Inflammatory macrophage treated with lipopolysaccharide for 1 hour (primary cell): ENCODE data around the gene GPX8.

ENCODE experiments used
- DNase-seq, 2 donors: peaks; one replicate each; pipeline ENCODE4 v3.0.0-alpha.2; 2020 to 2022

GPX8 gene, protein sequence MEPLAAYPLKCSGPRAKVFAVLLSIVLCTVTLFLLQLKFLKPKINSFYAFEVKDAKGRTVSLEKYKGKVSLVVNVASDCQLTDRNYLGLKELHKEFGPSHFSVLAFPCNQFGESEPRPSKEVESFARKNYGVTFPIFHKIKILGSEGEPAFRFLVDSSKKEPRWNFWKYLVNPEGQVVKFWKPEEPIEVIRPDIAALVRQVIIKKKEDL

DNA sequence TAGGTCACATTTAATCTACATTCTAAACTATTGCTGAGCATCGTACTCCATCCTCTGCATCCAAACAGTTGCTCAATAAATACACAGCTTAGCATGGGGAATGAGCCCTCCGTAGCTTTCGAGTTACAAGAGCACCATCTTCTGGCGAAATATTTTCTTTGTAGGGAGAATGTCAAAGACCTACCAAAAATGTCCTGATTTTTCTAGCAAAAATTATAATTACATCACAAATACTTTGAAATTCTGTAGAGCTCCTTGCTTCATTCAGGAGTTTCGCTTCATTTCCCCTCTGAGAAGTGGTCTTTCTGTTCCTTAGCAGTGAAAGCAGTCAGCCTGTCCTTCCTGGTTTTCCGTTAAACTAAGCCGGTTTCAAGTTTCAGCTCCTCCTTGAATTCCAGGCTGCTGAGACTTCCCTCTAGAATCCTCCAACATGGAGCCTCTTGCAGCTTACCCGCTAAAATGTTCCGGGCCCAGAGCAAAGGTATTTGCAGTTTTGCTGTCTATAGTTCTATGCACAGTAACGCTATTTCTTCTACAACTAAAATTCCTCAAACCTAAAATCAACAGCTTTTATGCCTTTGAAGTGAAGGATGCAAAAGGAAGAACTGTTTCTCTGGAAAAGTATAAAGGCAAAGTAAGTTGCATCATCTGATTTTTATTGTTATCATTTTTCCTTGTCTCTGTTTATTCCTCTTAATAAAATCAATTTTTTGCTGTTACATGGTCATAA lies at the start of gene GPX8:
Gene GPX8, plus strand, starts transcription at position 409 of the 730 bp plus-strand sequence. Its CDS starts 22 bp downstream, at position 431.
- peak; percentile 43 to 63 for DNase-seq

DNA sequence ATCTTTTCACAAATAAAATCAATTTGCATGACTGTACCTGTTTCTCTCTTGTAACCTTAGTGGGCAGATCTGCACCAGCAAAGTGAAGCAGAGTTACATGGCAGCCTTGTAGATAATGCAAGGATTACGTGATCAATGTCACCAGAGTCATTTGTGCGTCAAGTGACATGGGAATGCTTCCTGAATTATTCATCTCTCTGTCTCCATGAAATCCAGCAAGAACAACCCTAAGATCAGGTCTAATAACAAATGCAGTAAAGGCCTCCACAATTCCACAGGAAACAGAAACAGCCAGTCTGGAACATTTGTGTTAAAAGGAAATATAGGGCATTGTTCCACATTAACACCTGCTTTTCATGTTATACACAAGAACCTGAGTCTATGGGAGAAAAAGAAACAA lies 49.8 kb upstream of the GPX8 start:
- no peak for DNase-seq

DNA sequence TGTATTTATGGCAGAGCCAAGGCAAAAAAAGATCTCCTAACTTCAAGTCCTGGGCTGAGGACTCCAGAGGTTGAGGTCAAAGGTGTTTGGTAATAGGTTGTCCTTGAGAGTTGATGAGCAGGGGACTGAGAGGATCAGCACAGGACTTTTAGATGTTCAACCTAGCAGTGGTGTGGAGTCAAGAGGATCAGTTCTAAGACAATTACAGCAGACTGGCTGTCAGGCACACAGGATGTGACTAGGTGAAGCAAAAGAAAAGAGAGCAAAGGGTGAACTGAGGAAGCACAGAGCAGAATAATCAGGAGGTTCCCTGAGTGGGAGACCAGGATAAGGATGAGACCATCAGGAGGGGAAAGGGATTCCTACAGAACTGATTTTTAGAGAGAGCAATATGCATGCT lies 46.6 kb upstream of the GPX8 start:
- no peak for DNase-seq

DNA sequence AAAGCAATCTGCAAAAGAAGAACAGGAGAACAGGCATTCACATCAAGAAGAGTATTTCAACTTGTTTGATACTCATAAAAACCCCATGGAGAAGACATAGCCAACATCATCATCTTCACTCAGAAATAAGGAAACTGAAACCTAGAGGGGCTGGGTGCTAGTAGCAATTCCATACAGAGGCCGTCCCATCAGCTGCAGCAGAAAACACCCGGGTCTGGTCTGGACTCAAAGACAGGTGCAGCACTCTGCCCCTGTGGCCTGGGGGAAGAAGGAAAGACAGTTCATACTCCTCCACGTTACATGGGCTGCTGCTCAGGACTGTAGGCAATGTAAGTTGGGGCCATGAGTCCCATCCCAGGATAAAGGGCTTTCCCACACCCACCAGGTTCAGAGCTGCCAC lies 45.9 kb upstream of the GPX8 start:
- DNase-seq: no peak

DNA sequence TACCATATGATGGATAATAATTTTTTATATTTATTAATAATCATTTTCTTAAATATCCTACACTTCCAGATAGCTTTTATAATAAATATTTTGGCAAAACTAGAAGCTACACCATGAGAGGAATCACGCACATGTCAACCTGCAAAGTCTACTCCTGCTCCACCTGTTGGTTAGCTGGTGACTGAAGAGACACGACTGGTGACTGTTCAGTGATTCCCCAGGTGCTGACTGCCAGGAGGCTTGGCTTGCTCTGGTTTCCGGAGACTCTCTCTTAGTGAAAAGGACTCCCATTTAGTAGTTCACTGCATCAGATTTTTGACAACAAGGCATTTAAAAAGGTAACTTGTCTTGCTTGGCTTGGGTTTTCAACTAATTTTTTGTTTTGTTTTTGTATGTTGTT lies 36.6 kb upstream of the GPX8 start:
- no peak for DNase-seq

DNA sequence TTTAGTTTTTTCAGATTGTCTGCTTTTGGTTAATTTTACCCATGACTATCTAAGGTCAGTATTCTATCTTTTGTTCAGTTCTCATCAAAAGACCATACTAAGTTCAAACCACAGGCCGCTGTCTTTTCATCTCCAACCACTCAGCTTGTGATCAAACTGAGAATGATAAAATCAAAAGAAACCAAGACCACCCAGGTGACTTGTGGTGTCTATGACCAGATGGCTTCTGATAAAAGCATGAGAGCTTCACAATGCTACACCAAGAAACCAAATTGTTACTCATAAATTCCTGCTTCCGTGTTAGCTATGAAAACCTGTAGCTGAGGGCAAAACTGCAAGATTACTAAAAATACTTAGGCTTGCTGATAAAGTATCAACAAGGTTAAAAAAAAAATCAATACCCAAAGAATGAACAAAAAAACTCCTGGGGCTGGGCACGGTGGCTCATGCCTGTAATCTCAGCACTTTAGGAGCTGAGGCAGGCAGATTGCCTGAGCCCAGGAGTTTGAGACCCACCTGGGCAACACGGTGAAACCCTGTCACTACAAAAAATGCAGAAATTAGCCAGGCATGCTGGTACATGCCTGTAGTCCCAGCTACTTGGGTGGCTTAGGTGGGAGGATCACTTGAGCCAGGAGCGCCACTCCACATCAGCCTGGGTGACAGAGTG lies 25.8 kb upstream of the GPX8 start:
- no peak for DNase-seq

DNA sequence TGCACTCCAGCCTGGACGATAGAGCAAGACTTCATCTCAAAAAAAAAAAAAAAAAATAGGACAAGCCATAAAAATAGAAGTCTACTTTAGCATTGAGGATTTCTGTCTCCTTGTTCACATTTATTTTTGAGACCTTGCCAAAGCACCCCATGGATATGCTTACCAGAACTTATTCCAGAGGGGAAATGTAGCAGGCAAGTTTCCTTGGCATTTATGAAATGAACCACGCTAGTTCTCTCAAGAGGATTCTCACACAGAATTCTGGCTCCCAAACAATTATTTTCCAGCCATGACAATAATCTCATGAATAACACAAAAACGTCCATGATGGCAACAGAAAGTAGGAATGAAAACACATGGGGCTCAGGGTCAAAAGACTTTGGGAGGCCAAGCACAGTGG lies 23.4 kb upstream of the GPX8 start:
- no peak for DNase-seq

DNA sequence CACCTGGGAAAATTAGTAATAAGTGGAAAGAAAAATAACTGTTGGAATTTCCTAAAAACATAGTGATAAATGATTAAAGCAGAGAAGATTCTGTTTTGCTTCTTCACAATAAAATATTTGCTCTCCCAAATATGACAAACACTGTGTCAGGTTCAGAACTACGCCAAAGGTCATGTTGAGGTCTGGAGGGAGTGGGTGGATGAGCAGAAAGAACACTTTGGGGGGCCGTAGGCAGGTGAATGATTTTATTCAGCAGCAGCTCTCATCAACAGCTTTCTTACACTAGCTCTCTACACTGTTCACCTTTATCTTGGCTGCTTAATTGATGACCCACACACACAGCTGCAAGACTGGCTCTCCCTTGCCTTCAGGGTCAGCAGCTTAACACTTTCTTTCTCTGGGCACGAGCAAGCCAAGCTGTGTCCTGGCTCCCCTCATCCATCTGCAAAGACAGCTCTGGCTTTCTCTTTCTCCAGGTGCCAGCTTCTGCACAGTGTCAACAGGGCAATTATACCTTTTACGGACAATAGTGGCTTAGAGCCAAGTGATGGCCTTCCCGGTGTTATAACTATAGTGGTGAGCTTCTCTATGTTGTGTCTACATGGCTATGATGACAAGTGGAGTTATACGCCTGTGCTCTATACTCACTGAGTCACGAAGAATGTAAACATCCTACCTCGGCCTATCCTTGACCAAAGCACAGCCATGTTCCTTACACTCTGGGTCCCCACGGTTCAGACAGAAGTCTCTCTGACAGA lies 18.9 kb upstream of the GPX8 start:
- no peak for DNase-seq

DNA sequence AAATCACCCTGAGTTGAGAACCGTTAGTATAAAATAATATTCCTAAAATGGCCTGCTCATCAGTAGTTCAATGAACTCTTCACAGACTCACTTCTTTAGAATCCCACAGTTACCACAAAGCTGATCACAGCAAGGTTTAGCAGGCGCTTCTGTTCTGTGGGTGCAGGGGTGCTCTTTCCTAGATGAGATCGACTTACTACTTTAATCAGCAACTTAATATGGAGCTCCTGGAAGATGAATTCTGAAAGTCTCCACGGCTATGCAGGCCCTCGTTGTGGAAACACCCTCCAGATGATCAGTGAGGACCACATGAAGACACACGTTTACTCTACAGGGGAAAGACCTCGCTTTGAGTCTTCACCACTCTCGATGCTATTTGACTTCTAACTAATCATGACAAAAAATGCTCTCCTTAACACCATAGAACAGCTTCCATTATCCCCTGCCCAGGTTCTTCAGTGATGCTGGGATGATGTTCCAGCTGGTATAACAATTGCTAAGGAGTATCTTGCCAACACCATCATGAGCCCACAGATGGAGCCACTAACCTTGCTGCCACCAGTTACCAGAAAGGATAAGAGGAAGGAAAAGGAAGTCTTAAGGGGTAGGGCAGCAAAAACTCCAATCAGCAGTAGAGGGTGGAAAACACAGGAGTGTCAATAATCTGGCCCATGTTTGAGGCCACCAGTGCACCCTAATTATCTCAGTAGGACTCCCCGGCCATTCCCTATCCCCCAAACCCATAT lies 17.9 kb upstream of the GPX8 start:
- DNase-seq: no peak

DNA sequence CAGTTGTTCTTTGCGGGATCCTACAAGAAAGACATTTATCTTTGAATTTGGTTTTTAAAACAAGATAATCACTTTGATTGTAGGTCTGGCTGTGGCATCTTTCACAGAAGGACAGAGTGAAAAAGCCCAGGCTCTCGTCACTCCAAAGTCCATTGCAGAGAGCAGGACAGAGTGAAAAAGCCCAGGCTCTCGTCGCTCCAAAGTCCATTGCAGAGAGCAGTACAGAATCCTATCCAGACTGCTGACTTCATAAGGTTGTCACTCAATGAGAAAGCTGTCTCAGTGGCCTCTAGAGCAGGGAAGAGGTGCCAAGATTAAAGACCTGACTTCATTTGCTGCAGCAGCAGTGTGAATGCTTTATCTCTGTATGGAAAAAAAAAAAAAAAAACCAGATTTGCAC lies 16.3 kb upstream of the GPX8 start:
- DNase-seq: no peak

DNA sequence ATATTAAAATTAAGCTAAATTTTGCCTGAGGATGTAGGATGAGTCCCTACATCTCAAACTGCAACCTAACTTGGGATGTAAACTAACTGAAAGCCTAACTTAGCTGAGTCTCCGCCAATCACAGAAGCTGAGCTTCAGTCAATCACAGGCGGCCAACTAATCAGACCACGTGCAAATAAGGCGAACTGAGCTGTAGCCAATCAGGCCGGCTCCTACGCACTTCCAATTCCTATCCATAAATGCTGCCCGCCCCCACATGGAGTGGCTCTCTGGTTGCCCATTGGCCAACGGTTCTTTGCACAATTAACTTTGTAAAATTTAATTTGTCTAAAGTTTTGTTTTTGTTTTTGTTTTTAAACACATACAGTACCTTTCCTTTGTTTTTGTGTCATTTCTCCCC lies 13.9 kb upstream of the GPX8 start:
- DNase-seq: no peak

DNA sequence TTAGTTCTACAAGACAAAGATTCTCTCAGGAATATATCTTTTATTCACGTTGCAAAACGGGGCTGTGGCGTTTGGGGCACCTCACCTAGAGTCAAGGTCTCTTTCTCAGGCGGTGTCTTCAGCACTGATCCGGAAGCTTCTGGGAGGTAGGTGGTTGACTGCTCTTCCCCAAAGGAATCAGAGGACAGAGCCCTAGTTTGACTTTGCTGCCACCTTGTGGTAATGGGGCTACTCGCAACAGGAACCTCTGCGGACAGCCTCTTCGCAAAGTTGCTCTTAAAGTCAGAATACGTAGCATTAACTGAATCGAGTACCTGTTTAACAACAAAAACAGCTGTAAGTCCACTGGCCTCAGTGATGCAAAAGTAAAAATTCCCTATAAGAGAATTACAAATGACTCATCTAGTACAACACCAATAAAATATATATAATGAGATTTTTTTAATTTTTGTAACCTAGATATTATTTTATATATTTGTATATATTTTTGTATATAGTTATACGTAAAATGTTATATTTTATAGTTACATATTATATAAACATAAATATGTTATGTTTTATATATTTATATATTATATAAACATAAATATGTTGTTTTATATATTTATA lies 13.3 kb upstream of the GPX8 start:
- peak; percentile 67 to 91 for DNase-seq

DNA sequence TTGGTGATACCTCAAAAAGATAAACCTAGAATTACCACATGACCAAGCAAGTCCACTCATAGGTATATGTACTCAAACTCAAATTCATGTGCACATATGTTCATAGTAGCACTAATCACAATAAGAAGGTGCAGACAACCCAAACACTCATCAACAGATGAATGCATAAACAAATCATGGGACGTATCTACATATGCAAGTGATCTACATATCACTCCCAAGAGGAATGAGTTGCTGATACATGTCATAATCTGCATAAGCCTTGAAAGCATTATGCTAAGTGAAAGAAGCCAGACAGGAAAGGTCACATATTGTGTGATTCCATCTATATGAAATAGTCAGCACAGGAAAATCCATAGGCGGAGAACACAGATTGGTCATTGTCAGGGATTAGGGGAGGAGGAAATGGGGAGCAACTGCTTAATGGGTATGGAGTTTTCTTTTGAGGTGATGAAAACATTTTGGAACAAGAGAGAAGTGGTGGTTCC lies 10.6 kb upstream of the GPX8 start:
- no peak for DNase-seq

DNA sequence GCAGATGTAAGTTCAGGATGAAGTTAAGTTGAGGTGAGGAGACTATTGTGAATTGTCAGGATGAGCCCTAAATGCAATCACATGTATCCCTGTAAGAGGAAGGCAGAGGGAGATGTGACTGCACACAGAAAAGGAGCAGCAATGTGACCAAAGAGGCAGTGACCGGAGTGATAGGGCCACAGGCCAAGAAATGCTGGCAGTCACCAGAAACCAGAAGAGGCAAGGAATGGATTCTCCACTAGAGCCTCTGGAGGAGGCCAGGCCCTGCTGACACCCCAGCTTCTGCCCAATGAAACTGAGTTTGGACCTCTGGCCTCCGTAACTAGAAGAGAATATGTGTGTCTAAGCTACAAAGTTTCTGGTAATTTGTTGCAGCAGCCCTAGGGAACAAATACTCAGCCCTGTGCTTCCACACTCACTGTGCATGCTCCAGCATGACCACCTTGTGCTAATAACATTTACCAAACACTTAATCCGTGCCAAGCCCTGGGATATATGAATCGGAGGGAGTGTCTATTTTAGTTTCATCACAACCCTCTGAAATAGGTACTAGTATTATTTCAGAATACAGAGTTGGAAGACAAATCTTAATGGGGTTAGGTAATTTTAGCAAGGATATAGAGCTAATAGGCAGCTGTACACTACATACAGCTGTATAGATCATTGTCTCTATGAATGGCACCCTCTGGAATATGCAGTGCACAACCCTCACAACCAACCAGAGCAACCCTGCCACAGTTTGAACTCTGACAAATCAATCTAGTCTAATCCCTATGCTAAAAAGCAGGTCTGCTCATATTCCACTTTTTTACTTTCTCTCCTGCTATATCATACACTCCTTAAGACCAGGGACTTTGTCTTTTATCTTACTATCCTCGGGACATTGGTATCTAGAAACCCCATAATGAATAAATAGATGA lies 7.8 kb upstream of the GPX8 start:
- DNase-seq: no peak

DNA sequence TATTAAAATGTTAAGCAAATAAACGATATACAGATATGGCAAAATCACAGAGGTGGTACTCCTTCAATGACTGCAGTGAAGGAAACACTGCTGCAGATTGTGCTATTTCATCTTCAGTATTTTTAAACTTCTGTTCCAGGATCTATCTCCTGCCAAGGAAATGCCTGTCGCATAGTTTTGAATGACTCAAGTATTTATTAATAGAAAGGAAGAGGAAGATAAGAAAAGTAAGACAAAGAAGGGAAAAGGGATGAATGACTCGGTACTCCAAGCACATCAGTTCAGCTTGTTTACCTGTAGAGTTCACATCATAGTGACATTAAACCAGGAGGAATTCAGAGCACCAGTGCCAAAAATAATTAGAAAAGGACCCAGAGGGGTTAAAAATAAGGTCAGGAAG lies 5.1 kb upstream of the GPX8 start:
- DNase-seq: no peak

DNA sequence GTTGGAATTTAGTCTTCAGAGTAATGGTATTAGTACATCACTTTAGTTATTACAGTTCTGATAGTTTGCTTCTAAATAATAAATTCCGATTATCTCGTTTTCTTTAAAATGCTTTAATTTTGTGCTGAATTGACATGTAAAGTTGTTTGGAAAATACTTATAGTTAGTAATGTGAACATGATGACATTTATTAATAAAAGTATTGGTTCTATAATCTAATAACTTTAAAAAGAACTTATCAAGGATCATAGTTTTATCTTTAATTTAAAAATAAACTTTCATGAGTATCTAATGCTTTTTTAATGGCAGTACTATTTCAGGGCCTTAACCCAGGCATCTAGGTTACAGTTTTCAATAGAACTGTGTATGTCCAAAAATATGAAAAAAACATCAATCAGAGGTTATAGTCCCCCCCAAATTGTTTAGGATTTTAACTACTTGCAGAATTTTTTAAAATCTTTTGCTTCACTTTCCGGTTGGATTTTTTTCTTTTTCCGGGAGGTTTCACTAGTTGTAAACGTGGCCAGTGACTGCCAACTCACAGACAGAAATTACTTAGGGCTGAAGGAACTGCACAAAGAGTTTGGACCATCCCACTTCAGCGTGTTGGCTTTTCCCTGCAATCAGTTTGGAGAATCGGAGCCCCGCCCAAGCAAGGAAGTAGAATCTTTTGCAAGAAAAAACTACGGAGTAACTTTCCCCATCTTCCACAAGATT lies 680 bp downstream of the GPX8 start:
- DNase-seq: peak in 1 of 2 donors; percentile 19

DNA sequence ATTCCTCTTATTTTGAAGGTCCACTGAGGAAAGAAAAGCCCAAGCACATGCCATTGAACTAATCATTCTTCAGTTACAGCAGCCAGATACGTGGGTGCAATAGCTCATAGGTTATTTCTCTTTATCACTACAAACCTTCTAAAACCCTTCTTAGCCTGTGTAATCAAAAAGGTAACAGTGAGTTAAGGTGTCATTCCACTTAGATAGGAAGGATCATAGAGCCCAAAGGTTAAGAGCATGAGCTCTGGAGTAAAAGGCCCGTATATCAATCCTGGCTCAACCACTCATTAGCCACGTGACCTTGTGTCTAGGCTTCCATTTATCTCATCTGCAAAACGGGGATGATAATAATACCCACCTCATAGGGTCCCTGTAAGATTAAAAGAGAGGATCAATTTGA lies 2.7 kb downstream of the GPX8 start:
- DNase-seq: no peak

DNA sequence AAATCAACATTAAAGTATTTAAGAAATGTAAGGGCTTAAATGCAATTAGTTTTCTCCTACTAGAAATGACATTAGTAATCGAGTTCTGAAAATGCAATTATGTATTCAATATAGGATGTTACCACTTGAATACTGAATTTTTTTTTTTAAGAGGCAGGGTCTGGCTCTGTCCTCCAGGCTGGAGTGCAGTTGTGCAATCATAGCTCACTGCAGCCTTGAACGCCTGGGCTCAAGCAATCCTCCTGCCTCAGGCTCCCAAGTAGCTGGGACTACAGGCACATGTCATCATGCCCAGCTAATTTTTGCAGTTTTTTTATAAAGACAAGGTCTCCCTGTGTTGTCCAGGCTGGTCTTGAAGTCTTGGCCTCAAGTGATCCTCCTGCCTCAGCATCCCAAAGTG lies 11.5 kb downstream of the GPX8 start:
- DNase-seq: no peak

DNA sequence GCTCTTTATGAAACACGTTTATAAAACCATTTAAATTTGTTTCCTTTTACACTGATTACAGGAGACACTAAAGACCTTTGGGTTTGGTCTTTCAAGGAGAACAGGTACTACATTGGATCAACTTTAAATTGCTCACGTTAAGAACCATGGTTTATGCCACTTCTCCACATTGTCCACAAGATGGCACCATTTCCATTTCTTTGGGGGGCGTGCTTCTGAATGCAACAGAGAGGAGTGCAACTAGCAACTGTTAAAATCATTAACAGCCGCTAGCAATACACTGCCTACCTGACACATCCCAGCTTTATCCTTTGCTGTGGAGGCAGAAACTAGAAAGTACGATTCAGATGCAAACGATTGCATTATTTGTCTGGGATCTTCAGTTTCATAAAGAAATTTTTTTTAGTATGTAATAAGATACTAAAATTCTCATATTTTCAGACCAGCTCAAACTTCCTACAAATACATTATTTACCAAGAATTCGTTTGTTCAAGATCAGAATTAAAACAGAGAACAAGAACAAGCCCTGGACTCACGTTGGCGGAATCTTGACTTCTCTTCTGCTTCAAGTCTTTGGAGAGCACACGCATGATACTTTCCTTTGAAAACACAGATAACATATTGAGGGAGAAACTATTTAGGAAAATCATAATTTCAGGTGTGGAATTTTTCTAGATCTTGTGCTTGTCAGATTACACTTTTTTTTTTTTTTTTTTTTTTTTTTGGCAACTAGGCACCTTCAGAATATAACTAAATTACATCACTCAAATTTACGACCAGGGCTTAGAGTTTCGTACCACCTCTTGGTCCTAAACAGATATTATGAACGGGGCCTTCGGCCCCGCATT lies 12.3 kb downstream of the GPX8 start:
- peak; percentile 71 to 92 for DNase-seq
